ENCODE measurements around the gene ATM.

Gene ATM

DNA sequence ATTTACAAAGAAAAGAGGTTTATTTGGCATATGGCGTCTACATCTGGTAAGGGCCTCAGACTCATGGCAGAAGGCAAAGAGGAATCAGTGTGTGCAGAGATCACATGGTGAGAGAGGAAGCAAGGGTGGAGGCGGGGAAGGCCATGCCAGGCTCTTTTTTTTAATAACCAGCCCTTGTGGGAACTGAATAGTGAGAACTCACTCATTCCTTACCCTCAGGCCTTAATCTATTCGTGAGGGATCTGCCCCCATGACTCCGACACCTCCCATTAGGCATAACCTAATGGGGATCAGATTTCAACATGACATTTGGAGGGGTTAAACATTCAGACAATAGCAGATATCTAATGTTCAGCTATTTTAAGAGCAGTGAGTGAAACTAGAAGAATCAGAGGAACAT lies 55.7 kb downstream of the ATM start:
- H4K20me1 ChIP-seq (ENCODE audit: low read depth, low read length) = no peaks in the 10 kb centered on the region
- no peak overlapping the region for H3K4me2 ChIP-seq (ENCODE audit: low read depth, low read length, poor library complexity, severe bottlenecking)
- peaks cover 47% of the 10 kb centered on the region for H3K36me3 ChIP-seq (ENCODE audit: low read length)
- no peak overlapping the region for H3K27ac ChIP-seq (ENCODE audit: low read depth, low read length)
- H3K27me3 ChIP-seq (ENCODE audit: low read length) = no peaks in the 10 kb centered on the region
- H3K9ac ChIP-seq (ENCODE audit: low read length) = no peak overlapping the region
- H2AFZ ChIP-seq (ENCODE audit: low read depth, low read length, severe bottlenecking) = no peak overlapping the region
- 0 out of 2 replicates have a peak, but pooled peaks cover 1% of the 10 kb centered on the region for H3F3A ChIP-seq (ENCODE audit: insufficient read depth)
- no peaks in the 10 kb centered on the region for H3K79me2 ChIP-seq (ENCODE audit: insufficient read depth, low read length)
- no peaks in the 10 kb centered on the region for H3K9me3 ChIP-seq (ENCODE audit: insufficient read depth, low read length)
- no peak overlapping the region for H3K4me3 ChIP-seq (ENCODE audit: insufficient read depth, low read length, poor library complexity, severe bottlenecking)
- no peaks in the 10 kb centered on the region for H3K9me2 ChIP-seq (replicated peaks; ENCODE audit: insufficient read depth, low read length)
- no peak for TF ChIP-seq EZH2phosphoT487 (conservative IDR thresholded peaks at IDR 0.05; ENCODE audit: low read length)
- TF ChIP-seq CTCF (IDR thresholded peaks at IDR 0.05; ENCODE audit: insufficient read depth, low read length, poor library complexity, severe bottlenecking) = no peak

- H3K27ac ChIP-seq (ENCODE audit: low read depth, low read length) = 0 out of 2 replicates have a peak overlapping the region, but pooled peaks have one; percentile 8
- H3K27me3 ChIP-seq (ENCODE audit: low read length) = no peaks in the 10 kb centered on the region
- no peaks in the 10 kb centered on the region for H4K20me1 ChIP-seq (ENCODE audit: low read depth, low read length)
- TF ChIP-seq EZH2phosphoT487 (conservative IDR thresholded peaks at IDR 0.05; ENCODE audit: low read length) = no peak
- no peak for TF ChIP-seq CTCF (IDR thresholded peaks at IDR 0.05; ENCODE audit: insufficient read depth, low read length, poor library complexity, severe bottlenecking)
- no peak overlapping the region for H2AFZ ChIP-seq (ENCODE audit: low read depth, low read length, severe bottlenecking)
- no peaks in the 10 kb centered on the region for H3K79me2 ChIP-seq (ENCODE audit: insufficient read depth, low read length)
- no peaks in the 10 kb centered on the region for H3K9me2 ChIP-seq (replicated peaks; ENCODE audit: insufficient read depth, low read length)
- H3K36me3 ChIP-seq (ENCODE audit: low read length) = peaks cover 50% of the 10 kb centered on the region
- no peak overlapping the region for H3K4me3 ChIP-seq (ENCODE audit: insufficient read depth, low read length, poor library complexity, severe bottlenecking)
- no peak overlapping the region for H3K4me2 ChIP-seq (ENCODE audit: low read depth, low read length, poor library complexity, severe bottlenecking)
- H3K9me3 ChIP-seq (ENCODE audit: insufficient read depth, low read length) = no peaks in the 10 kb centered on the region
- peaks cover 4% of the 10 kb centered on the region; the same call in 1 of the 2 replicates for H3F3A ChIP-seq (ENCODE audit: insufficient read depth)
- H3K9ac ChIP-seq (ENCODE audit: low read length) = no peak overlapping the region
These were observed 56.1 kb downstream of the ATM start for GRCh38 chr11:108278954-108279353.

DNA sequence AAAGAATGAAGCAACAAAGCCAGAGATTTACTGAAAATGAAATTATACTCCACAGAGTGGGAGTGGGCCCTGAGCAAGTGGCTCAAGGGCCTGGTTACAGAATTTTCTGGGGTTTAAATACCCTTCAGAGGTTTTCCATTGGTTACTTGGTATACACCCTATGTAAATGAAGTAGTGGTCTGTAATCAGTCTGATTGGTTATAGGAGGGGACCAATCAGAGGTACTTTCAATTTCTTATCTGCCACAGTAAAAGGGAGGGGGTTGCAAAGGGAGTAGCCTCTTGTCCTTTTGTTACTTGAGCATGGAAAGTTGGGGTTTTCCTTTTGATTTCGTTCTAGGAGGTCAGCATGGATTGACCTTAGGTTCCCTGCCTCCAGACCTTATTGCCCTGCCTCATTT lies 63.5 kb downstream of the ATM start:
- no peak overlapping the region for H3K9ac ChIP-seq (ENCODE audit: low read length)
- H3K36me3 ChIP-seq (ENCODE audit: low read length) = peaks cover 64% of the 10 kb centered on the region
- TF ChIP-seq CTCF (IDR thresholded peaks at IDR 0.05; ENCODE audit: insufficient read depth, low read length, poor library complexity, severe bottlenecking) = no peak
- TF ChIP-seq EZH2phosphoT487 (conservative IDR thresholded peaks at IDR 0.05; ENCODE audit: low read length) = no peak
- H3K27me3 ChIP-seq (ENCODE audit: low read length) = no peaks in the 10 kb centered on the region
- H3K79me2 ChIP-seq (ENCODE audit: insufficient read depth, low read length) = no peaks in the 10 kb centered on the region
- no peaks in the 10 kb centered on the region for H3K9me2 ChIP-seq (replicated peaks; ENCODE audit: insufficient read depth, low read length)
- H3F3A ChIP-seq (ENCODE audit: insufficient read depth) = peaks cover 4% of the 10 kb centered on the region; the same call in 1 of the 2 replicates
- H3K9me3 ChIP-seq (ENCODE audit: insufficient read depth, low read length) = no peaks in the 10 kb centered on the region
- H3K4me2 ChIP-seq (ENCODE audit: low read depth, low read length, poor library complexity, severe bottlenecking) = no peak overlapping the region
- no peak overlapping the region for H3K27ac ChIP-seq (ENCODE audit: low read depth, low read length)
- no peak overlapping the region for H3K4me3 ChIP-seq (ENCODE audit: insufficient read depth, low read length, poor library complexity, severe bottlenecking)
- no peak overlapping the region for H2AFZ ChIP-seq (ENCODE audit: low read depth, low read length, severe bottlenecking)
- no peaks in the 10 kb centered on the region for H4K20me1 ChIP-seq (ENCODE audit: low read depth, low read length)

All from SU-DHL-6 (cell line).